GM19397 (cell line): ENCODE results near the gene MORN1.
"Not testable (repeated sequence)": the region's sequence is repeated elsewhere in the genome, so short reads cannot be mapped to it uniquely, and the experiment has no call there.

ENCODE experiments used
- ATAC-seq: cut with Tn5 transposase; IDR thresholded peaks from one replicate; pipeline ENCODE4 v1.9.1; 2021; ENCODE audit warnings: mild to moderate bottlenecking, moderate library complexity; ENCODE audit not compliant: unreplicated experiment

The MORN1 gene

GRCh38 chr1:2341706-2342383 is 49.5 kb downstream of the MORN1 start:
- ATAC-seq: no peak

- ATAC-seq: no peak
Measured at GRCh38 chr1:2340918-2341254, 50.5 kb downstream of the MORN1 start.

GRCh38 chr1:2340086-2340917 is 51.1 kb downstream of the MORN1 start:
- ATAC-seq: no peak

- no peak for ATAC-seq
Measured at GRCh38 chr1:2339206-2340085, 51.9 kb downstream of the MORN1 start.

- no peak for ATAC-seq
Measured at GRCh38 chr1:2337501-2337900, 53.9 kb downstream of the MORN1 start.

GRCh38 chr1:2337081-2337480 is 54.3 kb downstream of the MORN1 start:
- ATAC-seq: no peak

- ATAC-seq: no peak
Measured at GRCh38 chr1:2336499-2336898, 54.9 kb downstream of the MORN1 start.

- ATAC-seq: no peak
Measured at GRCh38 chr1:2335721-2336455, 55.5 kb downstream of the MORN1 start.

- no peak for ATAC-seq
Measured at GRCh38 chr1:2334883-2335534, 56.3 kb downstream of the MORN1 start.

GRCh38 chr1:2334366-2334765 is 57.0 kb downstream of the MORN1 start:
- no peak for ATAC-seq

GRCh38 chr1:2331580-2331979 is 59.8 kb downstream of the MORN1 start:
- ATAC-seq: not testable (repeated sequence)

GRCh38 chr1:2331200-2331544 is 60.2 kb downstream of the MORN1 start:
- no peak for ATAC-seq

- no peak for ATAC-seq
Measured at GRCh38 chr1:2330519-2331199, 60.7 kb downstream of the MORN1 start.

- no peak for ATAC-seq
Measured at GRCh38 chr1:2330035-2330434, 61.3 kb downstream of the MORN1 start.

GRCh38 chr1:2328676-2329455 is 62.5 kb downstream of the MORN1 start:
- no peak for ATAC-seq

GRCh38 chr1:2327841-2328240 is 63.5 kb downstream of the MORN1 start:
- no peak for ATAC-seq

- ATAC-seq: not testable (repeated sequence)
Measured at GRCh38 chr1:2327162-2327561, 64.2 kb downstream of the MORN1 start.

GRCh38 chr1:2326524-2326923 is 64.8 kb downstream of the MORN1 start:
- ATAC-seq: no peak
